H1 (cell line): ENCODE results near the gene STOML1. TPM values are rescaled to one million over a fixed set of nuclear protein-coding genes. Genes with fewer than 3 reads are reported as not detected.

Experiments used
- CTCF ChIA-PET: fragments of 300-600 bp; sonication (Branson Sonifier 250); formaldehyde crosslinking; loops from one replicate; lab custom pipeline; 2021; ENCODE audit not compliant: partially characterized antibody; lab: Charles Lee
- POLR2A ChIA-PET: fragments of 300-600 bp; sonication (Branson Sonifier 250); formaldehyde crosslinking; loops from one replicate; lab custom pipeline; 2021; ENCODE audit warnings: inconsistent platforms; ENCODE audit not compliant: partially characterized antibody; lab: Charles Lee
- DNase-seq, 2 experiments: peaks; one replicate each; pipeline versions ENCODE4 v3.0.0 to v3.0.0-alpha.2; 2010 to 2022; ENCODE audit warnings: low spot score in 2 of 2, low read depth in 1 of 2, mixed read lengths in 1 of 2
- FAIRE-seq: peaks from 2 replicates; lab custom pipeline; 2011; peaks lifted over from hg19 to GRCh38; lab: Jason Lieb, UNC
- H2AFZ ChIP-seq: 2 replicates; pipeline ENCODE4 v1.8.1; 2012; ENCODE audit warnings: low read length, inconsistent platforms
- H2AK5ac ChIP-seq: 2 replicates; pipeline ENCODE4 v1.6.1; 2013; ENCODE audit warnings: low read depth, low read length
- H2BK120ac ChIP-seq: replicated peaks from 2 replicates; pipeline ENCODE3; 2013; ENCODE audit warnings: low read depth, low read length, inconsistent platforms
- H2BK12ac ChIP-seq: 2 replicates; pipeline ENCODE4 v1.6.1; 2013; ENCODE audit warnings: low read depth, low read length
- H2BK15ac ChIP-seq: 2 replicates; pipeline ENCODE4 v1.6.1; 2013; ENCODE audit warnings: low read length
- H2BK20ac ChIP-seq: 2 replicates; pipeline ENCODE4 v1.6.1; 2013; ENCODE audit warnings: low read length
- H2BK5ac ChIP-seq: 2 replicates; pipeline ENCODE4 v1.6.1; 2013; ENCODE audit warnings: low read depth, low read length
- H3K14ac ChIP-seq: 2 replicates; pipeline ENCODE4 v1.6.1; 2013; ENCODE audit warnings: inconsistent platforms; ENCODE audit not compliant: insufficient read length
- H3K18ac ChIP-seq: 2 replicates; pipeline ENCODE4 v1.6.1; 2013; ENCODE audit warnings: low read length; ENCODE audit errors: extremely low read depth
- H3K23ac ChIP-seq: 2 replicates; pipeline ENCODE4 v1.6.1; 2013; ENCODE audit warnings: inconsistent platforms; ENCODE audit not compliant: insufficient read length
- H3K23me2 ChIP-seq: 2 replicates; pipeline ENCODE4 v1.6.1; 2013; ENCODE audit warnings: low read depth, low read length
- H3K27ac ChIP-seq: 2 replicates; pipeline ENCODE4 v1.6.1; 2011; ENCODE audit warnings: low read depth, low read length, inconsistent platforms
- H3K27me3 ChIP-seq, 4 experiments: replicated peaks in 1 of 4; 1 replicate in 1 of 4; 2 replicates in 3 of 4; pipeline versions ENCODE4 v1.6.1 to v1.8.1; 2011 to 2013; ENCODE audit warnings: low read length in 3 of 4, mild to moderate bottlenecking in 3 of 4, inconsistent platforms in 2 of 4, mixed read lengths in 2 of 4, moderate library complexity in 1 of 4; ENCODE audit not compliant: control insufficient read depth in 3 of 4, insufficient read depth in 3 of 4; ENCODE audit errors: extremely low read depth in 1 of 4
- H3K36me3 ChIP-seq, 4 experiments: 2 replicates each; pipeline versions ENCODE4 v1.6.1 to v1.8.1; 2011 to 2013; ENCODE audit warnings: mild to moderate bottlenecking in 4 of 4, low read length in 3 of 4, moderate library complexity in 2 of 4, control low read depth in 1 of 4, inconsistent platforms in 1 of 4; ENCODE audit not compliant: insufficient read depth in 4 of 4, control insufficient read depth in 2 of 4
- H3K4ac ChIP-seq: replicated peaks from 2 replicates; pipeline ENCODE3; 2013; ENCODE audit warnings: low read length, low read depth, mixed read lengths, inconsistent platforms; ENCODE audit not compliant: insufficient read length
- H3K4me1 ChIP-seq, 4 experiments: replicated peaks in 1 of 4; 1 replicate in 1 of 4; 2 replicates in 3 of 4; pipeline versions ENCODE4 v1.6.1 to v1.8.1; 2011 to 2013; ENCODE audit warnings: low read length in 3 of 4, inconsistent platforms in 2 of 4, mixed read lengths in 1 of 4; ENCODE audit not compliant: insufficient read depth in 4 of 4, control insufficient read depth in 3 of 4
- H3K4me2 ChIP-seq, 2 experiments: 2 replicates each; pipeline versions ENCODE4 v1.6.1 to v1.8.1; 2011 to 2013; ENCODE audit warnings: low read depth in 2 of 2, low read length in 2 of 2, control low read depth in 1 of 2, inconsistent platforms in 1 of 2, mild to moderate bottlenecking in 1 of 2; ENCODE audit not compliant: insufficient read depth in 1 of 2
- H3K4me3 ChIP-seq, 4 experiments: fragments of 200-600, 300-600 bp in 1 of 4; sonication (generic), shearing (Covaris generic), sonication (Bioruptor Twin) in 1 of 4; 2 replicates each; pipeline versions ENCODE4 v1.5.1 to v1.8.1; 2011 to 2016; ENCODE audit warnings: low read length in 4 of 4, low read depth in 3 of 4, control low read depth in 2 of 4, inconsistent platforms in 2 of 4, mild to moderate bottlenecking in 2 of 4, mixed read lengths in 1 of 4, moderate library complexity in 1 of 4; ENCODE audit not compliant: insufficient read depth in 2 of 4; ENCODE audit errors: extremely low read depth in 1 of 4
- H3K56ac ChIP-seq: replicated peaks from 2 replicates; pipeline ENCODE3; 2013; ENCODE audit warnings: low read depth, mild to moderate bottlenecking, mixed read lengths, low read length, inconsistent platforms; ENCODE audit not compliant: insufficient read length
- H3K79me1 ChIP-seq: 2 replicates; pipeline ENCODE4 v1.6.1; 2013; ENCODE audit warnings: low read depth, low read length, control low read depth
- H3K79me2 ChIP-seq, 2 experiments: 2 replicates each; pipeline versions ENCODE4 v1.6.1 to v1.8.1; 2012 to 2013; ENCODE audit warnings: low read length in 2 of 2, mild to moderate bottlenecking in 2 of 2, inconsistent platforms in 1 of 2; ENCODE audit not compliant: insufficient read depth in 2 of 2, control insufficient read depth in 1 of 2
- H3K9ac ChIP-seq, 4 experiments: replicated peaks in 1 of 4; 1 replicate in 1 of 4; 2 replicates in 3 of 4; pipeline versions ENCODE4 v1.6.1 to v1.8.1; 2011 to 2013; ENCODE audit warnings: low read depth in 3 of 4, low read length in 3 of 4, control low read depth in 2 of 4, mild to moderate bottlenecking in 2 of 4, moderate library complexity in 2 of 4, inconsistent platforms in 1 of 4; ENCODE audit errors: extremely low read depth in 1 of 4
- H3K9me3 ChIP-seq, 2 experiments: 2 replicates each; pipeline versions ENCODE4 v1.6.1 to v1.8.1; 2012 to 2013; ENCODE audit warnings: mild to moderate bottlenecking in 2 of 2, moderate library complexity in 2 of 2, control low read depth in 1 of 2, inconsistent platforms in 1 of 2, low read depth in 1 of 2, low read length in 1 of 2, mixed read lengths in 1 of 2; ENCODE audit not compliant: insufficient read depth in 2 of 2
- H4K20me1 ChIP-seq, 2 experiments: replicated peaks in 1 of 2; 2 replicates each; pipeline versions ENCODE3 to v1.8.1; 2011 to 2013; ENCODE audit warnings: inconsistent platforms in 2 of 2, low read length in 2 of 2, mild to moderate bottlenecking in 1 of 2; ENCODE audit not compliant: insufficient read depth in 2 of 2, control insufficient read depth in 1 of 2
- H4K5ac ChIP-seq: 2 replicates; pipeline ENCODE4 v1.6.1; 2013; ENCODE audit warnings: low read length, low read depth, mixed read lengths, inconsistent platforms; ENCODE audit not compliant: insufficient read length
- H4K8ac ChIP-seq: 2 replicates; pipeline ENCODE4 v1.8.0; 2013; ENCODE audit warnings: mild to moderate bottlenecking, moderate library complexity, low read length, inconsistent platforms; ENCODE audit not compliant: insufficient read depth; ENCODE audit errors: extremely low read depth
- H4K91ac ChIP-seq: replicated peaks from 2 replicates; pipeline ENCODE3; 2013; ENCODE audit warnings: low read length, mixed read lengths, inconsistent platforms; ENCODE audit not compliant: insufficient read length
- EZH2 ChIP-seq: fragments of 200-600 bp; sonication (generic); IDR thresholded peaks from 2 replicates; pipeline ENCODE4 v1.7.1; 2012; ENCODE audit warnings: low read depth, mild to moderate bottlenecking, moderate library complexity, low read length, inconsistent platforms; ENCODE audit not compliant: severe bottlenecking
- HDAC2 ChIP-seq, 2 experiments: fragments of 300-600 bp in 1 of 2; sonication (generic) in 1 of 2; IDR thresholded peaks; 2 replicates each; pipeline ENCODE4 v1.6.1; 2011 to 2012; ENCODE audit warnings: low read depth in 2 of 2, low read length in 2 of 2, mild to moderate bottlenecking in 2 of 2, moderate library complexity in 2 of 2, borderline replicate concordance in 1 of 2, inconsistent platforms in 1 of 2
- JUN ChIP-seq: IDR thresholded peaks from 2 replicates; pipeline ENCODE4 v1.6.1; 2011; ENCODE audit warnings: low read depth, mild to moderate bottlenecking, improper control_type of control experiment, low read length
- MAX ChIP-seq: IDR thresholded peaks from 2 replicates; pipeline ENCODE4 v1.6.1; 2012; ENCODE audit warnings: inconsistent platforms
- SAP30 ChIP-seq: fragments of 300-600 bp; sonication (generic); IDR thresholded peaks from 2 replicates; pipeline ENCODE4 v1.7.1; 2012; ENCODE audit warnings: low read length, moderate library complexity, mild to moderate bottlenecking, inconsistent platforms; ENCODE audit not compliant: insufficient read depth, insufficient replicate concordance
- SP2 ChIP-seq: IDR thresholded peaks from 2 replicates; pipeline ENCODE4 v1.6.1; 2012; ENCODE audit warnings: mild to moderate bottlenecking, low read length, inconsistent platforms
- TAF1 ChIP-seq: IDR thresholded peaks from 2 replicates; pipeline ENCODE4 v1.6.1; 2011; ENCODE audit warnings: mild to moderate bottlenecking, low read depth, low read length
- TEAD4 ChIP-seq: IDR thresholded peaks from 2 replicates; pipeline ENCODE4 v1.6.1; 2012; ENCODE audit warnings: low read depth, low read length, inconsistent platforms, mixed read lengths
- WGBS, 2 experiments: shearing (Covaris generic) in 1 of 2; methylation state at CpG; one replicate each; pipeline versions ENCODE4 v1.1.6 to v1.1.7; 2013 to 2015; ENCODE audit warnings: low lambda C conversion rate in 2 of 2, mixed read lengths in 2 of 2, inconsistent platforms in 1 of 2, low coverage in 1 of 2, missing lambda C conversion rate in 1 of 2; ENCODE audit not compliant: insufficient replicate concordance in 2 of 2, insufficient coverage in 1 of 2, insufficient read length in 1 of 2; ENCODE audit errors: extremely low coverage in 1 of 2, missing lambda C conversion rate in 1 of 2; 5-methylcytosine and 5-hydroxymethylcytosine counted together
- polyA plus RNA-seq, 7 experiments: library from polyadenylated mRNA; depleted of rRNA in 3 of 7; stranded (reverse) in 5 of 7; unstranded in 2 of 7; fragments of >200 nt in 5 of 7; fragments of 200-250 nt in 2 of 7; gene quantifications; 1 replicate in 5 of 7; 2 replicates in 1 of 7; 4 replicates in 1 of 7; pipeline versions ENCODE4 v1.2.1 to v1.2.3, GENCODE V29; 2011 to 2013; ENCODE audit warnings: missing spikeins in 2 of 7, mixed read lengths in 2 of 7
- total RNA-seq: library from RNA; stranded (reverse); fragmentation: NEBNext Ultra II Directional; extraction: Animal tissue kit (Norgen Biotek cat#: 25700); gene quantifications from 2 replicates; pipeline ENCODE4 v1.2.1, GENCODE V29; 2021

STOML1 gene
- total and polyA plus RNA-seq, 2 of the 8 experiments (the other 6 are each of a cell fraction or from before 2014, with no cell fraction given) = 2.6 to 3.2 TPM

DNA sequence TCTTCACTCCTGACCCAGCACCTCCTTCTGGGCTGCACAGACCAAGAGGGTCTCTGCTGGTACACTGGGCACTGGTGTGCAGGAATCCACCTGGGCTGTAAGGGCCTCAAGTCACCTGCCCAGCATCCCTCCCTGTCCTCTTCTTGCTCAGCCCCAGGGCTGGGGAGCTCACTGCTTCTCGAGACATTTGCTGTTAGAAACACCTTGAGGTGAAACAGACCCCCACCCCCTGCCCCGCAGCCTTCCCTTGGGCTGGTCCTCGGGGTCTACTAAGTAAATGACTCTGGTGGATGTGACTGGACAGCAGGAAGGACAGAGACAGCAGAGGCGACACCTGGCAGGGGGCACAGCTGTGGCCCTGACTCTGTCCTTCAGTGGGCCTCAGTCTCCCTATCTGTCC lies 36.8 kb downstream of the STOML1 start:
- Histone ChIP-seq H4K91ac (no peak overlapping the region), H4K5ac (no peak overlapping the region)
- no peak for TF ChIP-seq JUN
- no peak for TF ChIP-seq SP2
- no peak for TF ChIP-seq MAX
- no peak for TF ChIP-seq TEAD4
- no peak for TF ChIP-seq HDAC2 (IDR thresholded peaks at IDR 0.05; ENCODE audit: borderline replicate concordance in 1 of 2, low read depth in 2 of 2, low read length in 2 of 2)
- TF ChIP-seq TAF1 = no peak
- no peak for TF ChIP-seq SAP30
- no peak for TF ChIP-seq EZH2
- TF ChIP-seq, all 59 proteins: peak for 0
- Histone ChIP-seq H3K27ac (no peak overlapping the region), H2AFZ (no peak overlapping the region), H4K8ac (no peak overlapping the region), H3K4me1 (peaks cover 6 to 16% (median 12%) of the 10 kb centered on the region in 4 experiments), H2BK12ac (no peak overlapping the region), H3K23me2 (no peaks in the 10 kb centered on the region), H2BK120ac (no peak overlapping the region), H3K9me3 (no peaks in the 10 kb centered on the region), H3K36me3 (no peaks in the 10 kb centered on the region), H3K23ac (no peak overlapping the region), H3K4me2 (no peak overlapping the region), H3K79me2 (no peaks in the 10 kb centered on the region), H3K56ac (no peak overlapping the region), H3K4ac (no peak overlapping the region), H2BK5ac (no peak overlapping the region), H3K79me1 (no peaks in the 10 kb centered on the region), H2AK5ac (no peak overlapping the region), H3K14ac (no peak overlapping the region), H2BK15ac (no peak overlapping the region), H3K27me3 (no peaks in the 10 kb centered on the region), H3K18ac (no peak overlapping the region), H2BK20ac (no peak overlapping the region), H3K4me3 (no peak overlapping the region), H3K9ac (no peak overlapping the region), H4K20me1 (no peaks in the 10 kb centered on the region)
- FAIRE-seq = no peak
- POLR2A ChIA-PET = no interaction called here
- CTCF ChIA-PET = interaction anchor here (1.9 to 7.0 kb wide), 3 partner anchors 10 to 82 kb away, joined by 4 to 55 read pairs (median 8); partner anchors contain the start of gene TBC1D21
- WGBS, 2 experiments = 93% methylated on average over 4 of the region's 4 CpGs; no CpG with 5 or more reads in 1 of the 2 experiments
- no peak for DNase-seq
